Activated B cell treated with CpG ODN at 0.5 μM for 24 hours (primary cell): Measurements from ENCODE around the gene KAZALD1. TPM values are rescaled to one million over a fixed set of nuclear protein-coding genes. Genes with fewer than 3 reads are reported as not detected.

Experiments
- ATAC-seq: fragments of 200-7000 bp; cut with Tn5 transposase; one replicate; pipeline ENCODE4 v1.10.0; 2021; ENCODE audit warnings: low read depth, mild to moderate bottlenecking, moderate library complexity
- CTCF ChIA-PET: fragments of 350-600 bp; sonication (Branson Sonifier 250); formaldehyde crosslinking; loops from one replicate; lab custom pipeline; 2021; ENCODE audit warnings: antibody characterized with exemption; lab: Charles Lee
- POLR2A ChIA-PET: fragments of 350-600 bp; sonication (Branson Sonifier 250); formaldehyde crosslinking; loops from one replicate; lab custom pipeline; 2021; ENCODE audit warnings: antibody characterized with exemption; lab: Charles Lee
- DNase-seq: peaks from one replicate; pipeline ENCODE4 v3.0.0; 2022
- H3K27ac Mint-ChIP-seq: one replicate; pipeline ENCODE4 v1.8.0; 2020; ENCODE audit warnings: mixed read lengths
- H3K27me3 Mint-ChIP-seq: one replicate; pipeline ENCODE4 v1.8.0; 2021; ENCODE audit warnings: mixed read lengths
- H3K36me3 Mint-ChIP-seq: one replicate; pipeline ENCODE4 v1.8.0; 2021; ENCODE audit warnings: low read depth, mixed read lengths
- H3K4me1 Mint-ChIP-seq: one replicate; pipeline ENCODE4 v1.8.0; 2021; ENCODE audit warnings: mixed read lengths
- H3K4me3 Mint-ChIP-seq: one replicate; pipeline ENCODE4 v1.8.0; 2020; ENCODE audit warnings: mild to moderate bottlenecking, mixed read lengths
- H3K9me3 Mint-ChIP-seq: one replicate; pipeline ENCODE4 v1.8.0; 2020; ENCODE audit warnings: mixed read lengths
- CTCF ChIP-seq: fragments of 200-600 bp; IDR thresholded peaks from one replicate; pipeline ENCODE4 v1.8.0; 2022; ENCODE audit warnings: antibody characterized with exemption, mild to moderate bottlenecking
- intact Hi-C: fragments of 100-400 bp; cut with micrococcal nuclease; formaldehyde crosslinking; loops from one replicate; pipeline ENCODE4 v1.15.1; 2024
- total RNA-seq: library from RNA; stranded (reverse); gene quantifications from 2 replicates; pipeline ENCODE4 v1.2.3, GENCODE V29; 2022

KAZALD1 gene
- total RNA-seq, 1 donor from 2014 or later, result 0.58 TPM

- peaks cover 28% of the 10 kb centered on the region for H3K4me1 Mint-ChIP-seq
- peaks cover 27% of the 10 kb centered on the region for H3K27me3 Mint-ChIP-seq
- ChIA-PET POLR2A (interaction anchor here (1.1 to 1.4 kb wide), 2 partner anchors 18 to 26 kb away, joined by 3 read pairs; no protein-coding TSS in a partner anchor), CTCF (interaction anchor here (0.8 to 2.3 kb wide), 13 partner anchors 11 to 452 kb away, joined by 3 to 13 read pairs (median 4); partner anchors contain the start of genes LZTS2, PDZD7 and SFXN3)
- no peak for ATAC-seq
- no peak overlapping the region for H3K27ac Mint-ChIP-seq
- no peak for TF ChIP-seq CTCF
- no peaks in the 10 kb centered on the region for H3K9me3 Mint-ChIP-seq
- no peak overlapping the region for H3K4me3 Mint-ChIP-seq
- intact Hi-C loops, result loop anchor here (1.0 to 5.0 kb wide), 4 partner anchors 17 to 453 kb away; partner anchors contain the start of gene SLF2
- H3K36me3 Mint-ChIP-seq, result no peaks in the 10 kb centered on the region
- DNase-seq, result no peak
Measured at GRCh38 chr10:101014966-101015581, 46.7 kb upstream of the KAZALD1 start.

DNA sequence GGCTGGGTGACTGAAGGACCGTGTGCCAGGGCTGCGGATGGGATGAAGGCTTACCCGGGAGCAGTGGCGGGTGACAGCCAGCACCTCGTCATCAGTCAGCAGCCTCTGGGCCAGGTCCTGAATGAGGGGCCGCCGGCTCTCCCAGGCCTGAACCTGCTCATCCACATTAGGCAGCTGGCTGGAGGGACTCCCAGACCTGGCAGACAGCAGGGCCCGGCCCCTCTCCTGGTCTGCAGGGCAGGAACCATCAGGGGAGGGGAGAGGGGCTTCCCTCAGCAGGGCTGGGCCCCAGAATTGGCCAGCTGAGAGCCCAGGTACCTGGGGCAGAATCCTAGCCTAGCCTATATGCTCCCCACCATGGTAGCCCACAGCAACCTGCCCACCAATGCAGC lies 46.2 kb upstream of the KAZALD1 start:
- POLR2A ChIA-PET, result interaction anchor here (1.4 kb wide), 1 partner anchor 19 kb away, joined by 3 read pairs; no protein-coding TSS in a partner anchor
- Mint-ChIP-seq H3K9me3 (no peaks in the 10 kb centered on the region), H3K4me1 (peaks cover 28% of the 10 kb centered on the region), H3K27ac (no peak overlapping the region), H3K27me3 (peaks cover 27% of the 10 kb centered on the region), H3K4me3 (no peak overlapping the region), H3K36me3 (no peaks in the 10 kb centered on the region)
- CTCF ChIA-PET, result interaction anchor here (1.3 to 2.3 kb wide), 3 partner anchors 14 to 24 kb away, joined by 3 to 9 read pairs (median 4); no protein-coding TSS in a partner anchor
- ATAC-seq, result no peak
- intact Hi-C loops, result no loop called here
- DNase-seq, result no peak
- TF ChIP-seq CTCF, result no peak

GRCh38 chr10:101016814-101017213 lies 45.0 kb upstream of the KAZALD1 start:
- intact Hi-C loops, result no loop called here

DNA sequence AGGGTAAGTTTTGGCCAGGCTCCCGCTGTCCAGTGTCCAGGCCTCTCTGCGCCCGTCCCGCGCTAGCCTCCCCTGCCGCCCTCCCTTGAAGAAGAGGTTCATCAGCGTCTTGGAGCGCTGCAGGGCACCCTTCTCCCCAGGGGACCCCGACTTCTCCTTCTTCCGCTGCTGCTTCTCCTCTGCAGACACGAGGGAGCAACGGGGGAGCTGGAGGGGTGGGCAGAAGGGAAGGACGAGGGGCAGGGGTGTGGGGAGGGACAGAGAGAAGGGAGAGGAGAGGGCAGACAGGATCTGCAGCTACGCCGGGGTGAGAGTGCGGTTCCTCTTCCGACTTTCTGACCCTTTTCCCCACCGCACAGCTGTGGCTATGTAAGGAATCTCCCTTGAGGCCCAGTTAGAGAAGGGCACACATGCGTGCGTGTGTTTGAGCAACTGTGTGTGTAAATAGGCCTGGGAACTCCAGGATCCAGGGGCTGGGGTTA lies 43.6 kb upstream of the KAZALD1 start:
- ATAC-seq (peak; percentile 55), DNase-seq (no peak)
- peak overlapping the region; percentile 39 for H3K4me3 Mint-ChIP-seq
- CTCF ChIA-PET, result interaction anchor here (1.5 to 1.8 kb wide), 3 partner anchors 11 to 48 kb away, joined by 3 to 20 read pairs (median 4); partner anchors contain the start of genes PDZD7 and SFXN3
- no peak for TF ChIP-seq CTCF
- POLR2A ChIA-PET, result interaction anchor here (1.0 to 2.3 kb wide), 2 partner anchors 13 to 19 kb away, joined by 3 to 9 read pairs; partner anchors contain the start of genes PDZD7 and SFXN3
- no peak overlapping the region for H3K27ac Mint-ChIP-seq
- H3K4me1 Mint-ChIP-seq, result peaks cover 21% of the 10 kb centered on the region
- no peaks in the 10 kb centered on the region for H3K36me3 Mint-ChIP-seq
- no peaks in the 10 kb centered on the region for H3K9me3 Mint-ChIP-seq
- intact Hi-C loops, result no loop called here
- H3K27me3 Mint-ChIP-seq, result peaks cover 27% of the 10 kb centered on the region

More at GRCh38 chr10:101016814-101017213, 45.0 kb upstream of the KAZALD1 start:
- Mint-ChIP-seq H3K4me1 (peaks cover 28% of the 10 kb centered on the region), H3K27ac (no peak overlapping the region), H3K27me3 (peaks cover 27% of the 10 kb centered on the region), H3K4me3 (no peak overlapping the region), H3K9me3 (no peaks in the 10 kb centered on the region), H3K36me3 (no peaks in the 10 kb centered on the region)
- no peak for TF ChIP-seq CTCF
- ChIA-PET POLR2A (no interaction called here), CTCF (interaction anchor here (1.0 to 2.3 kb wide), 4 partner anchors 14 to 51 kb away, joined by 3 to 9 read pairs (median 3); no protein-coding TSS in a partner anchor)
- DNase-seq, result no peak
- no peak for ATAC-seq
